HG02642 (cell line): ENCODE measurements around the gene JUNB.
"Not testable (repeated sequence)": the region's sequence is repeated elsewhere in the genome, so short reads cannot be mapped to it uniquely, and the experiment has no call there.

Experiments
- ATAC-seq: cut with Tn5 transposase; IDR thresholded peaks from one replicate; pipeline ENCODE4 v1.9.1; 2021; ENCODE audit warnings: mild to moderate bottlenecking; ENCODE audit not compliant: unreplicated experiment, poor library complexity

The JUNB gene

GRCh38 chr19:12788042-12788681 is 3.1 kb upstream of the JUNB start:
- ATAC-seq = no peak

GRCh38 chr19:12788682-12789097 is 2.6 kb upstream of the JUNB start:
- ATAC-seq = no peak

GRCh38 chr19:12789098-12789903 is 2.0 kb upstream of the JUNB start:
- ATAC-seq = no peak

- ATAC-seq = peak; percentile 44
Measured at GRCh38 chr19:12789904-12790619, 1.2 kb upstream of the JUNB start.

- no peak for ATAC-seq
Measured at GRCh38 chr19:12790628-12791344, 500 bp upstream of the JUNB start.

- ATAC-seq = no peak
Measured at GRCh38 chr19:12792051-12792852, 966 bp downstream of the JUNB start.

- ATAC-seq = no peak
Measured at GRCh38 chr19:12792853-12793289, 1.6 kb downstream of the JUNB start.

GRCh38 chr19:12793290-12794195 is 2.3 kb downstream of the JUNB start:
- ATAC-seq = peak; percentile 40

- ATAC-seq = no peak
Measured at GRCh38 chr19:12794196-12794941, 3.1 kb downstream of the JUNB start.

- no peak for ATAC-seq
Measured at GRCh38 chr19:12794971-12795381, 3.7 kb downstream of the JUNB start.

GRCh38 chr19:12796146-12797071 is 5.1 kb downstream of the JUNB start:
- ATAC-seq = no peak

- no peak for ATAC-seq
Measured at GRCh38 chr19:12797141-12797587, 5.9 kb downstream of the JUNB start.

GRCh38 chr19:12797607-12798006 is 6.3 kb downstream of the JUNB start:
- ATAC-seq = not testable (repeated sequence)

- no peak for ATAC-seq
Measured at GRCh38 chr19:12799742-12800465, 8.6 kb downstream of the JUNB start.

- no peak for ATAC-seq
Measured at GRCh38 chr19:12800466-12800770, 9.1 kb downstream of the JUNB start.

GRCh38 chr19:12800923-12801465 is 9.7 kb downstream of the JUNB start:
- no peak for ATAC-seq
